ENCODE data around the gene HIP1R.

Gene HIP1R

DNA sequence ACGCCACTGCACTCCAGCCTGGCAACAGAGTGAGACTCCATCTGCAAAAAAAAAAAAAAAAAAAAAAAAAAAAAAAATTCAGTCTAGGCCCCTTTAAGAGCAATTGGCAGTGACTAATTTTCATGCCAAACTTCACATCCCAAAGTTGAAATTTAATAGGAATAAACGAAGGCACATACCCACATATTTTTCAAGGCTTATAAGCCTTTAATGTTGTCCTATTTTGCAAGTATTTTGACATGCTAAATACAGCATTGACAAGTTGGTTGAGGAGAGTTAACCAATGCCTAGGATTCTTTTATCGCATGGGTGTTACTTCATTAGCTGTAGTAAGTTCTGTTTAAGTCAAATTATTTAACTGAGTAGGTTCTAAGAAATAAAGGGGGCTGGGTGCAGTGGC lies 23.5 kb upstream of the HIP1R start:
- no peaks in the 10 kb centered on the region for H3K27me3 Mint-ChIP-seq (ENCODE audit: low read depth)
- H3K4me3 Mint-ChIP-seq = no peak overlapping the region
- TF ChIP-seq, protein P1, sequence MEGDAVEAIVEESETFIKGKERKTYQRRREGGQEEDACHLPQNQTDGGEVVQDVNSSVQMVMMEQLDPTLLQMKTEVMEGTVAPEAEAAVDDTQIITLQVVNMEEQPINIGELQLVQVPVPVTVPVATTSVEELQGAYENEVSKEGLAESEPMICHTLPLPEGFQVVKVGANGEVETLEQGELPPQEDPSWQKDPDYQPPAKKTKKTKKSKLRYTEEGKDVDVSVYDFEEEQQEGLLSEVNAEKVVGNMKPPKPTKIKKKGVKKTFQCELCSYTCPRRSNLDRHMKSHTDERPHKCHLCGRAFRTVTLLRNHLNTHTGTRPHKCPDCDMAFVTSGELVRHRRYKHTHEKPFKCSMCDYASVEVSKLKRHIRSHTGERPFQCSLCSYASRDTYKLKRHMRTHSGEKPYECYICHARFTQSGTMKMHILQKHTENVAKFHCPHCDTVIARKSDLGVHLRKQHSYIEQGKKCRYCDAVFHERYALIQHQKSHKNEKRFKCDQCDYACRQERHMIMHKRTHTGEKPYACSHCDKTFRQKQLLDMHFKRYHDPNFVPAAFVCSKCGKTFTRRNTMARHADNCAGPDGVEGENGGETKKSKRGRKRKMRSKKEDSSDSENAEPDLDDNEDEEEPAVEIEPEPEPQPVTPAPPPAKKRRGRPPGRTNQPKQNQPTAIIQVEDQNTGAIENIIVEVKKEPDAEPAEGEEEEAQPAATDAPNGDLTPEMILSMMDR (IDR thresholded peaks at IDR 0.05; ENCODE audit: unreplicated experiment in 3 of 3) = no peak
- H3K36me3 Mint-ChIP-seq (ENCODE audit: low read depth) = peaks cover 3% of the 10 kb centered on the region
- peak overlapping the region in 1 of 3 experiments; percentile 51 for H3K27ac Mint-ChIP-seq
- H3K4me1 Mint-ChIP-seq = no peaks in the 10 kb centered on the region
- no peaks in the 10 kb centered on the region for H3K9me3 Mint-ChIP-seq

DNA sequence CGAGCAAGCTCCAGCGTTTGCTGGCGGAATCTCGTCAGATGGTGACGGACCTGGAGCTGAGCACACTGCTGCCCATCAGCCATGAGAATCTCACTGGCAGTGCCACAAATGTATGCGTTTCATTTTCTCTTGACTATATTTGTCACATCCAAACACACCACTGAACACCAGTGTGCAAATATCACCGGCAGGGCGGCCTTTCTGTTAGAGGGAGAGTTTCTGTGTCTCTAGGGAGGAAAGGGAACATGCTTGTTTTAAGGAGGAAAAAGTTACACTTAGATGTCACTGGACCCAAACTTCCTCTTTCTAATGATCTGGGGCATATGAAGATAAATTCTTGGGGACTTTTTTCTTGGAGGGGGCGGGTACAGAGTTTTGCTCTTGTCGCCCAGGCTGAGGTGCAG lies 21.9 kb upstream of the HIP1R start:
- H3K27ac Mint-ChIP-seq = no peak overlapping the region
- no peaks in the 10 kb centered on the region for H3K9me3 Mint-ChIP-seq
- H3K27me3 Mint-ChIP-seq (ENCODE audit: low read depth) = no peaks in the 10 kb centered on the region
- H3K4me1 Mint-ChIP-seq = no peaks in the 10 kb centered on the region
- TF ChIP-seq, protein P1 (IDR thresholded peaks at IDR 0.05; ENCODE audit: unreplicated experiment in 3 of 3) = no peak
- no peak overlapping the region for H3K4me3 Mint-ChIP-seq
- peaks cover 3% of the 10 kb centered on the region for H3K36me3 Mint-ChIP-seq (ENCODE audit: low read depth)

DNA sequence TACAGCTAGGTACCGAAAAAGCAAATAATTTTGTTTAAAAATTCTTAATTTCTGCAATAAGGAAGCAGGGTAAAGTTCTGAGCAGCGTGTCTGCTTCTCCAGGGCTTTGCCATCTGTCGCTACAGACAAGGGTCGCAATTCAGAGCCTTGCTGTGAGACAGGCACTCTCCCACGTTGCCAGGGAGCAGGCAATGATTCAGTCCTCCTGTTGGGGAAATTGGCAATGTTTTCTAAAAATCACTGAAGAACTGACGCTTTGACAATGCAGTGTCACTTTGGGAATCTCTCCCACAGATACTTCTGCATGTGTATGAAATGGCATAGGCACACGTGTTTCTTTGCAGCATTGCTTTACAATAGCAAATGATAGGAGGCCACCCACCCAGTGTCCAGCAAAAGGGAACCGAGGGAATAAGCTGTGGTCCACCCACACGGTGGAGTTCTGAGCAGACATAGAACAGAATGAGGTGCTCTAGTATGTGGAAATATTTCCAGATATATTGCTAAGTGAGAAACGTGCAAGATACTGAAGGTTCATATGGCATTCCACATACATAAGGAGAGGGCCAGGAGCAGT lies 16.0 kb upstream of the HIP1R start:
- Mint-ChIP-seq H3K4me3 (no peak overlapping the region), H3K27me3 (ENCODE audit: low read depth) (peaks cover 3% of the 10 kb centered on the region), H3K36me3 (ENCODE audit: low read depth) (no peaks in the 10 kb centered on the region), H3K9me3 (no peaks in the 10 kb centered on the region), H3K27ac (peak overlapping the region in 1 of 3 experiments; percentile 62), H3K4me1 (no peaks in the 10 kb centered on the region)
- TF ChIP-seq, protein P1 (IDR thresholded peaks at IDR 0.05; ENCODE audit: unreplicated experiment in 3 of 3) = no peak

DNA sequence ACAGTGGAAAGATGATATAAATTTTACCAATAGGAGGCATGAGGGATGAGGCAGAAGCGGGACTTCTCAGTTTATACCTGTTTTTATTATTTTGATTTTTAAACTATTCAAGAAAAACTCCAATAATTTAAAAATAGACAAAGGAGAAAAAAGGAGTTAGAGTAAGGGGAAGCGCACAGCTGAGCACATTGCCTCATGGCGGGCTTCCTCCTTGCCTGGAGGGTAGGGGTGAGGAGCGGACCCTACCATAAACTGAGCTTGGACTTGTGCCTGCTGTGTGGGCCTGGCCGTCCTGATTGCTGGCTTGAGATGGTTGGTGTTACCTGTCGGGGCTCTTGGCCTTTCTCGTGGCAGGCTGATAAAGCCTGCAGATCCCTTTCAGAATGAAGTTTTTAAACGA lies 15.1 kb upstream of the HIP1R start:
- H3K36me3 Mint-ChIP-seq (ENCODE audit: low read depth) = no peaks in the 10 kb centered on the region
- TF ChIP-seq, protein P1 (IDR thresholded peaks at IDR 0.05; ENCODE audit: unreplicated experiment in 3 of 3) = no peak
- peaks cover 3% of the 10 kb centered on the region for H3K27me3 Mint-ChIP-seq (ENCODE audit: low read depth)
- H3K4me1 Mint-ChIP-seq = no peaks in the 10 kb centered on the region
- H3K9me3 Mint-ChIP-seq = no peaks in the 10 kb centered on the region
- H3K27ac Mint-ChIP-seq = no peak overlapping the region
- no peak overlapping the region for H3K4me3 Mint-ChIP-seq

DNA sequence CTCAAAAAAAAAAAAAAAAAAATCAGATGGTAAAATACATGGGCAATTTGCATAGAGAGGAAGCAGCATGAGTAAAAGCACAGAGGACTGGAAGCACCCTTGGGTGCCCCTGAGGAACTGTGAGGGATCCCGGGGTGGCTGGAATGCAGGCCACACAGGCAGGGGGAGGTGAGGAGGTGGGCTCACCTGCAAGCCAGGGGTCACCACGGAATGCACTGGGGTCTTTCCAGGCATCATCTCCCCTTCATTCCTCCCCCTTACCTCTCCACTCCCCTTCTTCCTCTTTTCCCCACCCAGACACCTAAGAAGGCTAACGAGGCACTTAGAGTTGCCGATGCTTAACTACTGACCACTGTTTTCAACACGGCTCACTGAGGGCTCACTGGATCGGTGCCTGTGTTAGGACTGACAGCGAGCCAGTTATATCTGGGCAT lies 14.4 kb upstream of the HIP1R start:
- Mint-ChIP-seq H3K36me3 (ENCODE audit: low read depth) (no peaks in the 10 kb centered on the region), H3K27ac (no peak overlapping the region), H3K4me3 (no peak overlapping the region), H3K4me1 (no peaks in the 10 kb centered on the region), H3K27me3 (ENCODE audit: low read depth) (peaks cover 3% of the 10 kb centered on the region), H3K9me3 (no peaks in the 10 kb centered on the region)
- TF ChIP-seq, protein P1 (IDR thresholded peaks at IDR 0.05; ENCODE audit: unreplicated experiment in 3 of 3) = no peak

DNA sequence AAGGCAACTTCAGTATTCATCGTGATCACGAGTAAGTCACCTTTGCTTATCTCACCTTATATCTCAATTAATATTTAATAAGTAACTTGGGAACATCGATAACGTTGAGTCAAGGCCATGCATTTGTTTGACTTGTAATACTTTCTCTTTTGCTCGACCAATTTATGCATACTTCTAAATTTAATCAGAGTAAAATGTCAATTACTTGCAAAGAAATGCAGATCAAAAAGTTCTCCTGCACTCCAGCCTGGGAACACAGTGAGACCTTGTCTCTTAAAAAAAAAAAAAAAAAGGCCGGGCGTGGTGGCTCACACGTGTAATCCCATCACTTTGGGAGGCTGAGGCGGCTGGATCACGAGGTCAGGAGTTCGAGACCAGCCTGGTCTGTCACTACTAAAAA lies 11.8 kb upstream of the HIP1R start:
- Mint-ChIP-seq H3K4me1 (peaks cover 14% of the 10 kb centered on the region), H3K9me3 (no peaks in the 10 kb centered on the region), H3K27me3 (ENCODE audit: low read depth) (peaks cover 10% of the 10 kb centered on the region), H3K36me3 (ENCODE audit: low read depth) (no peaks in the 10 kb centered on the region), H3K4me3 (no peak overlapping the region), H3K27ac (no peak overlapping the region)
- TF ChIP-seq, protein P1 (IDR thresholded peaks at IDR 0.05; ENCODE audit: unreplicated experiment in 3 of 3) = no peak
